ENCODE results near the gene IGSF5. TPM values are rescaled to one million over a fixed set of nuclear protein-coding genes. Genes with fewer than 3 reads are reported as not detected.

The IGSF5 gene
- polyA plus RNA-seq, 3 donors, result not detected

DNA sequence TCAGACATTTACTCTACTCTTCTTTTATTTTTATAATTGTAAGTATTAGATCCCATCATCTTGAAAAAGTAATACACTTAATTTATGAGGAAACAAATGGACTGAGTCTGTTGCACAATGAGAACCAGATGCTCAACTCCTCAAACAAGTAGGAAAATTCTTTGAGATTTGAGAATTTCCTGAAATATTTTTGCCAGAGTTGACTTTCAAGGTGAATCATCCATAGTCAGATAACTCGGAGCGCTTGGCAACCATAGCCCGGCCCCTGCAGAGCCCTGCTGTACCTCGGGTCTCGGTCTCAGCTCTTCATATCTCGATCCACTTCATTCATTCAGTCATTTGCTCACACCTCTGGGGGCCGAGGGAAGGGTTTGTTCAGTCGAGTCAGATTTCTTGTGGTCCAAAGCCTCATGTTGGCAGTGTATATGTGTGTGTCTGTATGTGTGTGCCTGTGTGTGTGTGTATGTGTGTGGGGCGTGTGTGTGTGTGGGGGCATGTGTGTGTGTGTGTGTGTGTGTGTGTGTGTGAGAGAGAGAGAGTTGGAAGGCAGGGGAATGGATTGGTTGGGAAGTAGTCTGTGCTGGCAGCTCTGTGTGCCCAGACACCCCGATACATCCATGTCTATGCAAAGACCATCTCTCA lies 104.2 kb downstream of the IGSF5 start:
- WGBS (ENCODE audit: insufficient coverage), result 78% methylated on average over 3 of the region's 10 CpGs
- no peak overlapping the region for H2AFZ ChIP-seq (ENCODE audit: insufficient read depth, low read depth, low read length, poor library complexity, severe bottlenecking)
- peak overlapping the region in 1 of 7 donors; percentile 43 for H3K27ac Mint-ChIP-seq
- TF ChIP-seq, protein P1, sequence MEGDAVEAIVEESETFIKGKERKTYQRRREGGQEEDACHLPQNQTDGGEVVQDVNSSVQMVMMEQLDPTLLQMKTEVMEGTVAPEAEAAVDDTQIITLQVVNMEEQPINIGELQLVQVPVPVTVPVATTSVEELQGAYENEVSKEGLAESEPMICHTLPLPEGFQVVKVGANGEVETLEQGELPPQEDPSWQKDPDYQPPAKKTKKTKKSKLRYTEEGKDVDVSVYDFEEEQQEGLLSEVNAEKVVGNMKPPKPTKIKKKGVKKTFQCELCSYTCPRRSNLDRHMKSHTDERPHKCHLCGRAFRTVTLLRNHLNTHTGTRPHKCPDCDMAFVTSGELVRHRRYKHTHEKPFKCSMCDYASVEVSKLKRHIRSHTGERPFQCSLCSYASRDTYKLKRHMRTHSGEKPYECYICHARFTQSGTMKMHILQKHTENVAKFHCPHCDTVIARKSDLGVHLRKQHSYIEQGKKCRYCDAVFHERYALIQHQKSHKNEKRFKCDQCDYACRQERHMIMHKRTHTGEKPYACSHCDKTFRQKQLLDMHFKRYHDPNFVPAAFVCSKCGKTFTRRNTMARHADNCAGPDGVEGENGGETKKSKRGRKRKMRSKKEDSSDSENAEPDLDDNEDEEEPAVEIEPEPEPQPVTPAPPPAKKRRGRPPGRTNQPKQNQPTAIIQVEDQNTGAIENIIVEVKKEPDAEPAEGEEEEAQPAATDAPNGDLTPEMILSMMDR (IDR thresholded peaks at IDR 0.05), result no peak
- H3K9me3 ChIP-seq (replicated peaks in 1 of 2; ENCODE audit: control insufficient read depth in 1 of 2, insufficient read depth in 1 of 2, low read length in 2 of 2), result no peaks in the 10 kb centered on the region
- H3K36me3 ChIP-seq (replicated peaks in 1 of 2; ENCODE audit: control insufficient read depth in 1 of 2, insufficient read depth in 2 of 2, low read length in 2 of 2), result no peaks in the 10 kb centered on the region
- no peaks in the 10 kb centered on the region for H3K79me2 ChIP-seq (ENCODE audit: insufficient read depth, low read length)
- no peak overlapping the region for H3K4me3 ChIP-seq (replicated peaks in 1 of 3; ENCODE audit: low read depth in 2 of 3, low read length in 3 of 3)
- H4K20me1 ChIP-seq (ENCODE audit: insufficient read depth, low read length), result no peaks in the 10 kb centered on the region
- no peaks in the 10 kb centered on the region for H3K27me3 ChIP-seq (ENCODE audit: control insufficient read depth in 2 of 2, insufficient read depth in 2 of 2, low read length in 2 of 2)
- peaks cover 0 to 7% (median 2%) of the 10 kb centered on the region in 7 donors for H3K9me3 Mint-ChIP-seq
- intact Hi-C loops (cut with micrococcal nuclease), result no loop called here
- H3K4me1 ChIP-seq (ENCODE audit: control insufficient read depth in 1 of 2, insufficient read depth in 2 of 2, low read length in 2 of 2), result no peaks in the 10 kb centered on the region
- DNase-seq, result no peak
- H3K4me1 Mint-ChIP-seq, result no peaks in the 10 kb centered on the region
- H3K36me3 Mint-ChIP-seq, result no peaks in the 10 kb centered on the region
- no peak overlapping the region for H3K9ac ChIP-seq (ENCODE audit: insufficient read depth, low read length, poor library complexity, severe bottlenecking)
- H3K4me3 Mint-ChIP-seq, result no peak overlapping the region
- no peak overlapping the region for H3K27ac ChIP-seq (ENCODE audit: low read depth in 1 of 2, low read length in 2 of 2)
- no peak overlapping the region for H3K4me2 ChIP-seq (replicated peaks; ENCODE audit: extremely low read depth, low read length, poor library complexity, severe bottlenecking)
- peaks cover 0 to 3% (median 3%) of the 10 kb centered on the region in 3 donors for H3K27me3 Mint-ChIP-seq (ENCODE audit: low read depth in 3 of 3)

DNA sequence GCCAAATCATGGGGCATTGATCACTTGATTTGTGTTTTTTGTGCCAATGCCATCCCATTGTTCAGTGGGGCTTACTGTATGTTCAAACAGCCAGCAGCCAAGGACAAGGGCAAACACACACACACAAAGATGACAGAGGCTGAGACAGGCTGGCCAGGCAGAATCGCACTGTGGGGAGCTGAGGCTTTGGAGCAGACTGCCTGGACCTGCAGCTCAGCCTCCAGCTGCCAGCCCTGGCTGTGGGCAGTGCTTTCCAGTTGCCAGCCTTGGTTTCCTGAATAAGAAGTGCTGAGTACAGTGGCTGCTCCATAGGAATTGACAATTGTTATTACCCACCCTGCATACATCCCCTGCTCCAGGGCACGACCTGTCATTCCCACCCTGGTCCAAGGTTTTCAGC lies 105.3 kb downstream of the IGSF5 start:
- no peaks in the 10 kb centered on the region for H3K79me2 ChIP-seq (ENCODE audit: insufficient read depth, low read length)
- Mint-ChIP-seq H3K4me1 (no peaks in the 10 kb centered on the region), H3K27me3 (ENCODE audit: low read depth in 3 of 3) (peaks cover 0 to 3% (median 3%) of the 10 kb centered on the region in 3 donors), H3K9me3 (peaks cover 0 to 5% (median 2%) of the 10 kb centered on the region in 7 donors), H3K4me3 (no peak overlapping the region), H3K36me3 (no peaks in the 10 kb centered on the region), H3K27ac (no peak overlapping the region)
- no peaks in the 10 kb centered on the region for H3K27me3 ChIP-seq (ENCODE audit: control insufficient read depth in 2 of 2, insufficient read depth in 2 of 2, low read length in 2 of 2)
- no peak overlapping the region for H2AFZ ChIP-seq (ENCODE audit: insufficient read depth, low read depth, low read length, poor library complexity, severe bottlenecking)
- intact Hi-C loops (cut with micrococcal nuclease), result no loop called here
- H3K36me3 ChIP-seq (replicated peaks in 1 of 2; ENCODE audit: control insufficient read depth in 1 of 2, insufficient read depth in 2 of 2, low read length in 2 of 2), result no peaks in the 10 kb centered on the region
- no CpG with 5 or more reads among the region's 2 CpGs for WGBS (ENCODE audit: insufficient coverage)
- no peaks in the 10 kb centered on the region for H4K20me1 ChIP-seq (ENCODE audit: insufficient read depth, low read length)
- H3K4me2 ChIP-seq (replicated peaks; ENCODE audit: extremely low read depth, low read length, poor library complexity, severe bottlenecking), result no peak overlapping the region
- no peak overlapping the region for H3K4me3 ChIP-seq (replicated peaks in 1 of 3; ENCODE audit: low read depth in 2 of 3, low read length in 3 of 3)
- no peak overlapping the region for H3K9ac ChIP-seq (ENCODE audit: insufficient read depth, low read length, poor library complexity, severe bottlenecking)
- no peak for DNase-seq
- no peaks in the 10 kb centered on the region for H3K9me3 ChIP-seq (replicated peaks in 1 of 2; ENCODE audit: control insufficient read depth in 1 of 2, insufficient read depth in 1 of 2, low read length in 2 of 2)
- TF ChIP-seq, protein P1 (IDR thresholded peaks at IDR 0.05), result no peak
- no peaks in the 10 kb centered on the region for H3K4me1 ChIP-seq (ENCODE audit: control insufficient read depth in 1 of 2, insufficient read depth in 2 of 2, low read length in 2 of 2)
- H3K27ac ChIP-seq (ENCODE audit: low read depth in 1 of 2, low read length in 2 of 2), result no peak overlapping the region
